ENCODE measurements around the gene HCAR1.
"Not testable (repeated sequence)": the region's sequence is repeated elsewhere in the genome, so short reads cannot be mapped to it uniquely, and the experiment has no call there.

Gene HCAR1

GRCh38 chr12:122730215-122731014 is at the start of gene HCAR1:
TSS of gene HCAR1 (minus strand) at chr12:122730844. CDS start at chr12:122730339, 505 bp downstream.
- Histone ChIP-seq H3K4me3 (ENCODE audit: low read depth in 1 of 2, low read length in 2 of 2) (no peak within 1 kb of the TSS), H3K27me3 (ENCODE audit: control insufficient read depth in 1 of 2, insufficient read depth in 2 of 2, low read length in 2 of 2) (no peaks in the 10 kb centered on the region), H3K36me3 (ENCODE audit: insufficient read depth, low read length) (no peaks in the 10 kb centered on the region), H3K4me1 (ENCODE audit: insufficient read depth, low read length) (no peaks in the 10 kb centered on the region), H3K27ac (ENCODE audit: low read depth, low read length) (no peak within 1 kb of the TSS), H3K9ac (ENCODE audit: low read length) (no peak within 1 kb of the TSS), H3K9me3 (ENCODE audit: low read length) (no peaks in the 10 kb centered on the region)

GRCh38 chr12:122757568-122757967 is 26.9 kb upstream of the HCAR1 start:
- Histone ChIP-seq H3K4me3 (ENCODE audit: low read depth in 1 of 2, low read length in 2 of 2) (no peak overlapping the region), H3K27ac (ENCODE audit: low read depth, low read length) (no peak overlapping the region), H3K36me3 (ENCODE audit: insufficient read depth, low read length) (peaks cover 35% of the 10 kb centered on the region), H3K27me3 (ENCODE audit: control insufficient read depth in 1 of 2, insufficient read depth in 2 of 2, low read length in 2 of 2) (no peaks in the 10 kb centered on the region), H3K9ac (ENCODE audit: low read length) (no peak overlapping the region), H3K9me3 (ENCODE audit: low read length) (no peaks in the 10 kb centered on the region), H3K4me1 (ENCODE audit: insufficient read depth, low read length) (peaks cover 11% of the 10 kb centered on the region)

GRCh38 chr12:122754790-122755189 is 24.1 kb upstream of the HCAR1 start:
- Histone ChIP-seq H3K27me3 (ENCODE audit: control insufficient read depth in 1 of 2, insufficient read depth in 2 of 2, low read length in 2 of 2) (no peaks in the 10 kb centered on the region), H3K36me3 (ENCODE audit: insufficient read depth, low read length) (peaks cover 30% of the 10 kb centered on the region), H3K4me3 (ENCODE audit: low read depth in 1 of 2, low read length in 2 of 2) (no peak overlapping the region), H3K4me1 (ENCODE audit: insufficient read depth, low read length) (peaks cover 11% of the 10 kb centered on the region), H3K9me3 (ENCODE audit: low read length) (no peaks in the 10 kb centered on the region), H3K27ac (ENCODE audit: low read depth, low read length) (no peak overlapping the region), H3K9ac (ENCODE audit: low read length) (no peak overlapping the region)

- Histone ChIP-seq H3K9ac (ENCODE audit: low read length) (peak overlapping the region; percentile 91), H3K9me3 (ENCODE audit: low read length) (no peaks in the 10 kb centered on the region), H3K4me3 (ENCODE audit: low read depth in 1 of 2, low read length in 2 of 2) (peak overlapping the region; percentile 83 to 95), H3K27me3 (ENCODE audit: control insufficient read depth in 1 of 2, insufficient read depth in 2 of 2, low read length in 2 of 2) (no peaks in the 10 kb centered on the region), H3K4me1 (ENCODE audit: insufficient read depth, low read length) (peaks cover 11% of the 10 kb centered on the region), H3K27ac (ENCODE audit: low read depth, low read length) (peak overlapping the region; percentile 90), H3K36me3 (ENCODE audit: insufficient read depth, low read length) (peaks cover 23% of the 10 kb centered on the region)
Measured at GRCh38 chr12:122753319-122753650, 22.6 kb upstream of the HCAR1 start.

- H3K27me3 ChIP-seq (ENCODE audit: control insufficient read depth in 1 of 2, insufficient read depth in 2 of 2, low read length in 2 of 2) = no peaks in the 10 kb centered on the region
- H3K27ac ChIP-seq (ENCODE audit: low read depth, low read length) = peak within 1 kb of the TSS; percentile 90
- H3K9ac ChIP-seq (ENCODE audit: low read length) = peak within 1 kb of the TSS; percentile 91
- peak within 1 kb of the TSS; percentile 83 to 95 for H3K4me3 ChIP-seq (ENCODE audit: low read depth in 1 of 2, low read length in 2 of 2)
- peaks cover 11% of the 10 kb centered on the region for H3K4me1 ChIP-seq (ENCODE audit: insufficient read depth, low read length)
- peaks cover 18% of the 10 kb centered on the region for H3K36me3 ChIP-seq (ENCODE audit: insufficient read depth, low read length)
- H3K9me3 ChIP-seq (ENCODE audit: low read length) = no peaks in the 10 kb centered on the region
Measured at GRCh38 chr12:122752464-122753318, 22.0 kb upstream of the HCAR1 start, which contains the start of gene DENR. TSS of gene DENR (plus strand) at chr12:122752824. CDS start at chr12:122753702, 878 bp downstream.

DNA sequence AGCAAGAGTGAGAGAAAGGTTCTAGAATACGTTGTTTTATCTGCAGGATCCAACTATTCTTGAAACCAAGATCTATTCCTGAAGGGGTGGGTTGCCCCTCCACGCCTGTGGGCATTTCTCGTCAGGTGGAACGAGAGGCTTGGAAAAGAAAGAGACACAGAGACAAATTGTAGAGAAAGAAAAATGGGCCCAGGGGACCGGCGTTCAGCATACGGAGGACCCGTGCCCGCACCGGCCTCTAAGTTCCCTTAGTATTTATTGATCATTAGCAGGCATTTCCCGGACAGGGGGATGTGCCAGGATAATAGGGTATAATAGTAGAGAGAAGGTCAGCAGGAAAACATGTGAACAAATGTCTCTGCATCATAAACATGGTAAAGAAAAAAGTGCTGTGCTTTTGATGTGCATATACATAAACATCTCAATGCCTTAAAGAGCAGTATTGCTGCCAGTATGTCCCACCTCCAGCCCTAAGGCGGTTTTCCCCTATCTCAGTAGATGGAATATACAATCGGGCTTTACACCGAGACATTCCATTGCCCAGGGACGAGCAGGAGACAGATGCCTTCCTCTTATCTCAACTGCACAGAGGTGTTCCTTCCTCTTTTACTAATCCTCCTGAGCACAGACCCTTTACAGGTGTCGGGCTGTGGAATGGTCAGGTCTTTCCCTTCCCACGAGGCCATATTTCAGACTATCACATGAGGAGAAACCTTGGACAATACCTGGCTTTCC is 20.3 kb upstream of the HCAR1 start:
- H3K9ac ChIP-seq (ENCODE audit: low read length); H3K27me3 ChIP-seq (ENCODE audit: control insufficient read depth in 1 of 2, insufficient read depth in 2 of 2, low read length in 2 of 2); H3K36me3 ChIP-seq (ENCODE audit: insufficient read depth, low read length); H3K27ac ChIP-seq (ENCODE audit: low read depth, low read length); H3K4me3 ChIP-seq (ENCODE audit: low read depth in 1 of 2, low read length in 2 of 2); H3K9me3 ChIP-seq (ENCODE audit: low read length): not testable (repeated sequence)
- H3K4me1 ChIP-seq (ENCODE audit: insufficient read depth, low read length) = peaks cover 11% of the 10 kb centered on the region

- Histone ChIP-seq H3K9me3 (ENCODE audit: low read length) (no peaks in the 10 kb centered on the region), H3K4me3 (ENCODE audit: low read depth in 1 of 2, low read length in 2 of 2) (no peak overlapping the region), H3K27ac (ENCODE audit: low read depth, low read length) (no peak overlapping the region)
Measured at GRCh38 chr12:122749569-122750332, 19.1 kb upstream of the HCAR1 start.

GRCh38 chr12:122747224-122748135 is 16.8 kb upstream of the HCAR1 start:
- H3K9me3 ChIP-seq (ENCODE audit: low read length) = no peaks in the 10 kb centered on the region
- no peak overlapping the region for H3K4me3 ChIP-seq (ENCODE audit: low read depth in 1 of 2, low read length in 2 of 2)
- H3K4me1 ChIP-seq (ENCODE audit: insufficient read depth, low read length) = no peaks in the 10 kb centered on the region
- no peak overlapping the region for H3K27ac ChIP-seq (ENCODE audit: low read depth, low read length)
- no peaks in the 10 kb centered on the region for H3K27me3 ChIP-seq (ENCODE audit: control insufficient read depth in 1 of 2, insufficient read depth in 2 of 2, low read length in 2 of 2)
- H3K9ac ChIP-seq (ENCODE audit: low read length) = no peak overlapping the region
- no peaks in the 10 kb centered on the region for H3K36me3 ChIP-seq (ENCODE audit: insufficient read depth, low read length)

More at GRCh38 chr12:122749569-122750332, 19.1 kb upstream of the HCAR1 start:
- H3K9ac ChIP-seq (ENCODE audit: low read length) = no peak overlapping the region
- peaks cover 8% of the 10 kb centered on the region for H3K36me3 ChIP-seq (ENCODE audit: insufficient read depth, low read length)
- no peaks in the 10 kb centered on the region for H3K27me3 ChIP-seq (ENCODE audit: control insufficient read depth in 1 of 2, insufficient read depth in 2 of 2, low read length in 2 of 2)
- H3K4me1 ChIP-seq (ENCODE audit: insufficient read depth, low read length) = peaks cover 11% of the 10 kb centered on the region

DNA sequence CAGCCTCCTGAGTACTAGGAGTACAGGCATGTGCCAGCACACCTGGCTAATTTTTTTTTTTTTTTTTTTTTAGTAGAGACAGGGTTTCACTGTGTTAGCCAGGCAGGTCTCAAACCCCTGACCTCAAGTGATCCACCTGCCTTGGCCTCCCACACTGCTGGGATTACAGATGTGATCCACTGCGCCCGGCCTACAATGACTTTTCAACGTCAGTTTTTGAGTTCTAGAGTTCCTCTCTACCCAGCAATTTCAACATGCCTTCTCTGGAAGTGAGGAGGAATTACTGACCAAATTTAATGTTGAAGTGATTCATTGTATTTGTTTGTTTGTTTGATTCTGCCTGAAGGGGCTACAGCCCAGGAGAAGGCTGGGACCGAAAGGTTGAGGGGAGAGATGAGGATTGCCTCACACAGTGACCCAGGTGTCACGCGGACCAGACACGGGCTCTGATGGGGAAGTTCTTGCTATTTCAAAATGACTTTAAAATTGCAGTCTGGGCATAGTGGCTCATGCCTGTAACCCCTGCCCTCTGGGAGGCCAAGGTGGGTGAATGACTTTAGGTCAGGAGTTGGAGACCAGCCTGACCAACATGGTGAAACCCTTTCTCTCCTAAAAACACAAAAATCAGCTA is 13.4 kb upstream of the HCAR1 start:
- Histone ChIP-seq H3K27me3 (ENCODE audit: control insufficient read depth in 1 of 2, insufficient read depth in 2 of 2, low read length in 2 of 2) (no peaks in the 10 kb centered on the region), H3K36me3 (ENCODE audit: insufficient read depth, low read length) (no peaks in the 10 kb centered on the region), H3K4me3 (ENCODE audit: low read depth in 1 of 2, low read length in 2 of 2) (no peak overlapping the region), H3K9me3 (ENCODE audit: low read length) (no peaks in the 10 kb centered on the region), H3K4me1 (ENCODE audit: insufficient read depth, low read length) (no peaks in the 10 kb centered on the region), H3K9ac (ENCODE audit: low read length) (no peak overlapping the region), H3K27ac (ENCODE audit: low read depth, low read length) (no peak overlapping the region)

DNA sequence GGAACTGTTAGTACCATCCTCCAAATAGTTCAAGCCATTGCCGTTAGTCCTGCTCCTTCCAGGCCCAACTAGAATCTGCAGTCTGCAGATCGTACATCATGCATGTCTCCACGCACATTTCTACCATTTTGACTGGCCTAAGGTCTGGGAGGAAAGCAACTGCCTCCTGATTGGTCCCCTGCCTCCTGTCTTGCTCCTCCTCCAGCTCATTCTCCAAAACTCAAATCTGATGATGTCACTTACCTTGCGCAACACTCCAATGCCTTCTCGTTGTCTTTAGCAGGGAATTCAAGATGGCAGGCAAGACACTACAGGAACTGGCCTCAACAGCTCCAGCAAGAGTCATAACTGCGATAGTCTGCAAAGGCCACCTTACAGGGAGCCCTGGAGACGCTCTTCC is 9.7 kb upstream of the HCAR1 start:
- H3K4me1 ChIP-seq (ENCODE audit: insufficient read depth, low read length) = no peaks in the 10 kb centered on the region
- H3K9ac ChIP-seq (ENCODE audit: low read length) = no peak overlapping the region
- H3K27me3 ChIP-seq (ENCODE audit: control insufficient read depth in 1 of 2, insufficient read depth in 2 of 2, low read length in 2 of 2) = no peaks in the 10 kb centered on the region
- no peaks in the 10 kb centered on the region for H3K9me3 ChIP-seq (ENCODE audit: low read length)
- H3K36me3 ChIP-seq (ENCODE audit: insufficient read depth, low read length) = no peaks in the 10 kb centered on the region
- no peak overlapping the region for H3K27ac ChIP-seq (ENCODE audit: low read depth, low read length)
- no peak overlapping the region for H3K4me3 ChIP-seq (ENCODE audit: low read depth in 1 of 2, low read length in 2 of 2)

Measured in muscle layer of colon (tissue), 2 donors.